NB4 (cell line): Measurements from ENCODE around the gene INPP4A.
A peak's percentile ranks its signal among the peaks of the same experiment; 100 is the strongest.

ENCODE experiments used
- DNase-seq: peaks from one replicate; pipeline ENCODE4 v3.0.0; 2010; ENCODE audit warnings: low read depth
- H3K4me3 ChIP-seq: one replicate; pipeline ENCODE4 v1.5.1; 2011; ENCODE audit warnings: mild to moderate bottlenecking, low read depth, low read length, moderate library complexity
- MYC ChIP-seq: IDR thresholded peaks from 2 replicates; pipeline ENCODE4 v1.6.1; 2011; ENCODE audit warnings: low read depth, low read length
- POLR2A ChIP-seq: IDR thresholded peaks from 2 replicates; pipeline ENCODE4 v1.6.1; 2011; ENCODE audit warnings: mild to moderate bottlenecking; ENCODE audit not compliant: insufficient read length; ENCODE audit errors: extremely low read depth
- TF ChIP-seq, protein P1 (sequence below): IDR thresholded peaks from 2 replicates; pipeline ENCODE4 v1.6.1; 2011; ENCODE audit warnings: low read depth, low read length
- TF ChIP-seq, protein P2 (sequence below): IDR thresholded peaks from one replicate; pipeline ENCODE4 v1.5.1; 2012; ENCODE audit warnings: low read depth, low read length

Gene INPP4A

DNA sequence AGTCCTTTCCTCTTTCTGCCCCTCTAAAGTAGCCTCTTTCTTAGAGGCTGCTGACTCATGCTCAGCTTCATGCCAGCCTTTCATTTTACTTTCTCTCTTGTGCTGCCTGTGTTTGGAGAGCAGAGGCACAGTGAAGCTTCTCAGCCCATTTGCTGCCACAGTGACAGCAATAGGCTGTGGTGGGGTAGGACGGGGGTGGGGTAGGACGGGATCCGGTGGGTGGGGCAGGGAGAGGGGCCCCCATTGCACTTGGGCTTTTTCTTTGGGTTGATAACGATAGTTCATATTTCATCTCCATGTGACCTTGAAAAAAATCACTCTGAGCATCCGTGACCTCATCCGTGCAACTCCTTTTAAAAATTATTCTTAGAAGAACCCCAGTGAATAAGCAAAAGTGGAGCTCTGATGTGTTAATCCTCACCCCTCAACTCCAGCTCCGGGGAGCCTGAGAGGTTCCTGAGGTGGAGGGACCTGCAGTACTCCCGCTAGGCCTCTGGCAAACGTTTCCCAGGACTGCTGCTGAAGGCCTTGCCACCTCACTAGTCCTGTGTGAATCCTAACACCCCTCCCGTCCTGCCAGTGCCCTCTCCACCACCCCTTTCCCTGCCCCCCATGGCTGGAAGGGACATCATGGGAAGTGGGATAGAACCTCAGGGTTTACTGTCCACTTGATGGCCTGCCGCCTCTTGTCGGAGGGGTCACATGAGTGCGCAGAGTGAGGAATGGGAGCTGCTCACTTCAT, 70.8 kb downstream of the INPP4A start:
- peak; percentile 62 for DNase-seq
- TF ChIP-seq, protein P1, sequence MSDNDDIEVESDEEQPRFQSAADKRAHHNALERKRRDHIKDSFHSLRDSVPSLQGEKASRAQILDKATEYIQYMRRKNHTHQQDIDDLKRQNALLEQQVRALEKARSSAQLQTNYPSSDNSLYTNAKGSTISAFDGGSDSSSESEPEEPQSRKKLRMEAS = no peak
- TF ChIP-seq, protein P2, sequence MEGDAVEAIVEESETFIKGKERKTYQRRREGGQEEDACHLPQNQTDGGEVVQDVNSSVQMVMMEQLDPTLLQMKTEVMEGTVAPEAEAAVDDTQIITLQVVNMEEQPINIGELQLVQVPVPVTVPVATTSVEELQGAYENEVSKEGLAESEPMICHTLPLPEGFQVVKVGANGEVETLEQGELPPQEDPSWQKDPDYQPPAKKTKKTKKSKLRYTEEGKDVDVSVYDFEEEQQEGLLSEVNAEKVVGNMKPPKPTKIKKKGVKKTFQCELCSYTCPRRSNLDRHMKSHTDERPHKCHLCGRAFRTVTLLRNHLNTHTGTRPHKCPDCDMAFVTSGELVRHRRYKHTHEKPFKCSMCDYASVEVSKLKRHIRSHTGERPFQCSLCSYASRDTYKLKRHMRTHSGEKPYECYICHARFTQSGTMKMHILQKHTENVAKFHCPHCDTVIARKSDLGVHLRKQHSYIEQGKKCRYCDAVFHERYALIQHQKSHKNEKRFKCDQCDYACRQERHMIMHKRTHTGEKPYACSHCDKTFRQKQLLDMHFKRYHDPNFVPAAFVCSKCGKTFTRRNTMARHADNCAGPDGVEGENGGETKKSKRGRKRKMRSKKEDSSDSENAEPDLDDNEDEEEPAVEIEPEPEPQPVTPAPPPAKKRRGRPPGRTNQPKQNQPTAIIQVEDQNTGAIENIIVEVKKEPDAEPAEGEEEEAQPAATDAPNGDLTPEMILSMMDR = no peak
- TF ChIP-seq MYC (no peak), POLR2A (no peak)
- H3K4me3 ChIP-seq = no peak overlapping the region

DNA sequence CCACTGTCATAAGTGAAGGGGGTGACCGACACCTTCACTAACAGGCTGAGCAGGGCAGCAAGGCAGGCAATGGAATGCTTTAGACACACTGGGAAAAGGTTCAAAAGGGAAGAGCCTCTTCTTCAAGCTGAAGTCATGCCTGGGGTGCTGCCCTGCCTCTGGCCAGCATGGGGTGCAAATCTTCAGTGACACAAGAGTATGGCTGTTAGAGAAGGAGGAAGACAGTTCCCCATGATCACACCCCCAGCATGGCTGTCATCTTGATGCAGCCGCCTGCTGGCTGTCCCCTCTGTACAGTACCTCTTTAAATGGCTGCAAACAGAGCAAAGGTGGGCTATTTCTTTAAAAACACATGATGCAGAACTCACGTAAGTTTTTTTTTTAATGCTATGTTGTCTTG, 71.9 kb downstream of the INPP4A start:
- DNase-seq = peak; percentile 37
- no peak overlapping the region for H3K4me3 ChIP-seq
- TF ChIP-seq, protein P2 = no peak
- TF ChIP-seq, protein P1 = no peak
- no peak for TF ChIP-seq POLR2A
- TF ChIP-seq MYC = no peak

DNA sequence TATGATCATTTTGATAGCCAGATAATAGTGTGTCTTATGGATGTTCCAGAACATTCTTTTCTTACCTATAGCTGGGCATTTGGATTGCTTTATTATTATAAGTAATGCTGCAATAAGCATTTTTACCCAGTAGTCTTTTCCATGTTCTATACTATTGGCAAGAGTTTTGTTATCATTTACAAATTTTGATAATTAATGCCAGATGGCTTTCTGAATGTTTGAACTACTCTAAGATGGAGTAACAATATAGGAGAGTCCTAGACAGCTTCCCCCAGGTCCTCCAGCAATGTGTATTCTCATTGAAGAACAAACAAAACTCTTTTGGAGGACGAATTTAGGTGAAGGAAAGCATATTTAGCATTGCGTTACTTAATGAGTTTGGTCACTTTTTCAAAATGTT, 73.0 kb downstream of the INPP4A start:
- TF ChIP-seq, protein P1 = no peak
- TF ChIP-seq, protein P2 = no peak
- TF ChIP-seq POLR2A (no peak), MYC (no peak)
- DNase-seq = no peak
- H3K4me3 ChIP-seq = no peak overlapping the region

DNA sequence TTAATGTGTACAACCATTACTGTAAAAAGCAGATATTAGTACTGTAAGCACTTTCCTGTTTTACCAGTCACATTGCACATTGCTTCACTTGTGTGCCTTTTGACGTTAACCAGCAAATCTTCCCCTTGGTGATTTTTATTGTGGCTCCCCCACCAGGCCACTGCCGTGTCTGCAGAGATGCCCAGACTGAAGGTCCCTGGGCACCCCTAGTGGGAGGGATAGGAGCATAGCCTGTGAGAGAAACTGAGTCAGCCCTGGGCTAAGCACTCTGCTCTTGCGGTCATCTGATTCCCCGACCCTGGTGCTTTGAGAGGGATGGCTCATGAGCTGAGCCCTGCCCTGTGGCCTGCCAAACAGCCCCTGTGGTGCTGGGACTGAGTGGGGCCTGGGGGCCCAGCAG, 73.4 kb downstream of the INPP4A start:
- H3K4me3 ChIP-seq = no peak overlapping the region
- DNase-seq = peak; percentile 71
- TF ChIP-seq POLR2A = no peak
- TF ChIP-seq, protein P1 = 0 out of 2 replicates have a peak, but pooled peaks have one; percentile 36
- TF ChIP-seq, protein P2 = peak; percentile 82
- TF ChIP-seq MYC = peak; percentile 31; the same call in 1 of the 2 replicates

DNA sequence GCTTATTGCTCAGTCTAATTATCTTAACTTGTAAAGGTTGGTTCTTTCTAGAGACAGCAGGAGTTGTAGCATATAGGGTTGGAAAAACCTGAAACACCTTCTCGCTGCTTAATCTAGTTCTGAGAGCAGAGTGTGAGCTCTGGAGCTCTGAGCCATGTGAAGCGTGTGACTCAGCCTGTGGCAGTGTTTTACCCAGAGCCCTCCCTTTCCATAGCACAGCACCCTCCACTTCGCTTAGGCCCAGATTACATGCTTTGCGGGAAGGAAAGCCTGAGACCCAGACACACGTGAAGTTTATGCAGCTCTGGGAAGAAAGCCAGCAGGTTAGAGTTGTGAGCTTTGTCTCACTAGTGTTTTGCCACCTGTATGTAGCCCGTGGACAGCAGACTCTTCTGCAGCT, 74.5 kb downstream of the INPP4A start:
- TF ChIP-seq, protein P1 = no peak

DNA sequence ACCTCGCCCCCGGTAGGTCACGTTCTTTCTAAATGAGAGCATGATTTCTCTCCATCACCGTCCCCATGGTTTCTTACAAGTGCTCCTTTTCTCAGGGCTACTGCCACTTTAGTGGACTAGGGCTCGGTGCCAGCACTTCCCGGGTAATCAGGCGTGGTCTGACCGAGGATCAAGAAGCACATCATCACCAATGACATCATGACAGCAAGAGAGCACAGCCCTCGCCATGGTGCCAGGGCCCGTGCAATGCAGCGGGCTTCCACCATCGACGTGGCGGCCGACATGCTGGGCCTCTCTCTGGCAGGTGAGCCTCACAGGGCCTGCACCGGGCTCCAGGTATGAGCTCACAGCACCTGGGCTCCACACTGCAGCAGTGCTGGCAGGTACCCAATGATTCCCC, 75.2 kb downstream of the INPP4A start:
- no peak overlapping the region for H3K4me3 ChIP-seq
- no peak for DNase-seq
- TF ChIP-seq, protein P2 = no peak
- TF ChIP-seq POLR2A (no peak), MYC (no peak)
- TF ChIP-seq, protein P1 = no peak

More for the DNA sequence above, 74.5 kb downstream of the INPP4A start:
- no peak overlapping the region for H3K4me3 ChIP-seq
- DNase-seq = no peak
